GOT3 (cell line): ENCODE results near the gene PRCD.

Source experiments
- DNase-seq: peaks from one replicate; lab custom pipeline; 2025; ENCODE audit warnings: mixed read lengths; lab: John Stamatoyannopoulos, UW

PRCD gene

DNA sequence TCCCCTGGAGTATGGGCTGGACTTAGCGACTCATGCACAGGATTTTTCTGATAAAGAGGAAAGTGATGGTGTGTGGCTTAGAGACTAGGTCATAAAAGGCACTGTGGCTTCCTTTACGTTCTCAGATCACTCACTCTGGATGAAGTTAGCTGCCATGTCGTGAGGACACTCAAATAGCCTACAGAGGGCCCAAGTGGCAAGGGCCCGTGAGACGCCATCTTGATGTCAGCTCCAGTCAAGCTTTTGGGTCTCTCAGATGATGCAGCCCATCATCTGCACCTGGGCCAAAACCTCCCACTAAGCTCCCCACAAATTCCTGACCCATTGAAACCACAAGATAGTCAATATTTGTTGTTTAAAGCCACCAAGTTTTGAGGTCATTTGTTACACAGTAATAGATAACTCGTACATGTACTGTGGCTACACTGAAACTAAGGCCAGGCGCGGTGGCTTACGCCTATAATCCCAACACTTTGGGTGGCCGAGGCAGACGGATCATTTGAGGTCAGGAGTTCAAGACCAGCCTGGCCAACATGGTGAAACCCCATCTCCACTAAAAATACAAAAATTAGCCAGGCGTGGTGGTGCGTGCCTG lies 31.1 kb downstream of the PRCD start:
- no peak for DNase-seq

DNA sequence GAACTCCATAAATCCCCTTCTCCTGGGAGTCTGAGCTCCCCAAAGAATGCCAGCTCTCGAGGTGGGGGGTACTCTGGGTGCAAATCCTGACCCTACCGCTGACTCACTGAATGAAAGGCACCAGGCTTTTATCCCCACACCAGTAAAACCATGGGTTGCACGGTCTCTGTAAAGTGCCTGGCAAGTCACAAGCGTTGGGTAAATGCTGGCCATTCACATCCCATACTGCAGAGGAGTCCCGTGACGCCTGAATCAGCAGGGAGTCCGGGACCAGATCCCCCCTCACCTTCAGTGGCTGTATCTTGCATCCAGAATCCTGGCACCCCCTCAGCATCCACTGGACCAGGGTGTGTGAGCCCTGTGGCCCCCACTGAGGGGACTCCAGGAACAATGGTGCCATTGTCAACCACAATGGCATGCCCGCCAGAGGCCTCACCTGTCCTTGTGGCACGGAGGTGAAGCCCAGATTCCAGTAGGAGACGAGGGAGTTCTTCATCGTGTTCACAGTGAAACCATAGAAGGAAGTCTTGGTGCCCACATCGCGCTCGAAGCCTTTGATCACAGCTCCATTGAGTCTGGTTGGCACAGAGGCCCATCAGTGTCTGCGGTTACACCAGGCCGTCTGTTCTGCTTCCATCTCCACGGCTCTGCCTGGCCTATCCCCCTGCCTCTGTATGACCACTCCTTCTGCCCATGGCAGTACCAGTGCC lies 32.5 kb downstream of the PRCD start:
- no peak for DNase-seq

GRCh38 chr17:76573096-76573495 lies 33.3 kb downstream of the PRCD start:
- DNase-seq = no peak

DNA sequence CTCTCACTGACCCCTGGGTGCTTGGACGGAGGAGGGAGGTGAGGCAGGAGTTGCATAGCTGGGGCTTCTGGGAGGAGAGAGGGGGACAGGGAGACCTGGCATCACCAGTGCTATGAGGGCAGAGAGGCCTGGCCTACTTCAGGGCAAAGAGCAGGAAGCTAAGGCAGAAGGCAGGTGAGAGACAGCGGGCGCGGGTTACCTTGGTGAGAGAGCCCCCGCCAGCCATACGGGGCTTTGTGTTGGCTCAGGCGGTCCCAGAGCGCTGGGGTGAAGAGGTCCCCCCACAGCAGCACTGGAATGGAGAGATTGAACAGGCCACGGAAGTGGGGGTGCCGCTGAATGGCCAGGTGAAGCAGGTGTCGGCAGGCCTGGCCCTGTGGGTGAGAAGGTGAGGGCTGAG lies 34.3 kb downstream of the PRCD start:
- DNase-seq = no peak

DNA sequence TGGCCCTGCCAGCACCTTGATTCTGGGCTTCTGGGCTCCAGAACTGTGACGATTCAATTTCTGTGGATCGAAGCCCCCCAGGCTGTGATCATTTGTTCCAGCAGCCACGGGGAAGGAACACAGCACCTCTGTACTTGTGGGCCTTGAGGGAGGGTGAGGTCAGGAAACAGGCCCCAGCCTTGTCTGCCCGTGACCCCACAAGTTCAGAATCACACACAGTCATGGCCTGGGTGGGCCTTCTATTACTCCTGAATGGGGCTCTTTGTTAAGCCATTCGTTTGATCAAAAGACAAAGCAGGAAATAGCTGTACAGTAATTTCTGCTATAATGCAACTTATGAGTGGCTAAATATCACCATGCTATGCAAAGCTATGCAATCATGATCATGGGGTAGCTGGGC lies 35.7 kb downstream of the PRCD start:
- DNase-seq = no peak

DNA sequence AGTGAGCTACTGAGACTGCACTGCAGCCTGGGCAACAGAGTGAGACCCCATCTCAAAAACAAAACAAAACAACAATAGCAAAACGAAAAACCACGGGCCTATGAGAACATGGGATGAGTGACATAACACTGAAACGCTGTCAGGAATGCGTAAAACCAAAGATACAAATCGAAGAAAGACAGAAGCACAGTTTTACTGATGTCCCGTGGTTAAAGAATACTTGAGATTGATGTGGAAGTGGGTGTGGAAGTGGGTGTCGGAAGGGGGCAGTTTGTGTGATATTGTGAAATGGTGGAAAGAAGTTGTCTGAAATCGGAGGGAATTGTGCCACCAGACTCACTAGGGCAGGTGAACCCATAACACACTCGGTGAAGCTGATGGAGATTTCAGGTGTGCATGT lies 36.3 kb downstream of the PRCD start:
- no peak for DNase-seq

DNA sequence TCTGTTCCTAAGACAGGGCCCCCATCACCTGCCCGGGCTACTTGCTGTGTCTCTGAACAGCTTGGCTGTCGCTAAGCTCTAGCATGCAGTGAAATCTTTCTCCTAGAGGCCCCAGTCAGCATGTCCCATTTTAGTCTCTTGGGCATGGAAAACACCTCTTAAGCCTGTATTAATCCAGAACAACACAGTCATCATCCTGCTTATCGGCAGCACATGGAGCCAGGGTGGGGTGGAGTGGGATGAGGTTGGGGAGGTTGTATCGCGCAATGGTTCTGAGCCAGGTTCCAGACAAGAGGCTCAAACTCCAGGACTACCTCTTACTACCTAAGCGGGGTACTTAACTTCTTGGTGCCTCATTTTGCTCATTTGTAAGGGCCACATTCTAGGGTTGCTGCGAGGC lies 38.0 kb downstream of the PRCD start:
- no peak for DNase-seq

GRCh38 chr17:76578376-76578775 lies 38.5 kb downstream of the PRCD start:
- DNase-seq = no peak

GRCh38 chr17:76579281-76579680 lies 39.4 kb downstream of the PRCD start:
- no peak for DNase-seq

GRCh38 chr17:76581515-76581914 lies 41.7 kb downstream of the PRCD start:
- no peak for DNase-seq

- DNase-seq = no peak
Observed at GRCh38 chr17:76582660-76583059, 42.8 kb downstream of the PRCD start.

DNA sequence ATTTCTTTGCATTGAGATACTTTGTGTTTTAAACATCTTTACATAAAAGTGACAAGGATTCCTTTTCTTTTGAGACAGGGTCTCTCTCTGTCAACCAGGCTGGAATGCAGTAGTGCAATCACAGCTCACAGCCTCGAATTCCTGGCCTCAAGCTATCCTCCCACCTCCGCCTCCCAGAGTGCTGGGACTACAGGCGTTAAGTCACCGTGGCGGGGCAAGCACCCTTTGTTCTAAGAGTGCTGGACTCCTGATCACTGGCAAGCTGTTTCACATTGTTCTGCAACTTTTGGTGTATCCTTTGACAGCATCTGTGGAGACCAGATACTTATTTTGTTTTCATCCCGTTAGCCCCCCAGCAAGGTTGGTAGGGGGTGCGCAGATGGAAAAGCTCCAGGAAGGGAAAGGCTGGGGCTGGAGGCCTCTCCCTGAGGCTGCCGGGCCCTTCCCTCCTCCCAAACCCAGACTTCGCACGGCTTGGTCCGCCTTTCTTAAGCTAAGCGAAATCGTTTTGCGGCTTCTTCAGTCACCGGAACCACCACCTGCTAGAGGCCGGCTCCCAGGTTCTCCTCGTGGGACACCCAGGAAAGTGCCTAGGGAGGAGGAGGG lies 44.7 kb downstream of the PRCD start:
- DNase-seq = no peak

- no peak for DNase-seq
Observed at GRCh38 chr17:76585033-76585648, 45.3 kb downstream of the PRCD start.

- DNase-seq = no peak
Observed at GRCh38 chr17:76585649-76586593, 46.1 kb downstream of the PRCD start, which contains the start of gene ST6GALNAC2. TSS of gene ST6GALNAC2 (minus strand) at chr17:76585860. CDS start at chr17:76585808, 52 bp downstream.

- no peak for DNase-seq
Observed at GRCh38 chr17:76586741-76587487, 47.1 kb downstream of the PRCD start.

- DNase-seq = no peak
Observed at GRCh38 chr17:76588182-76588581, 48.3 kb downstream of the PRCD start.

GRCh38 chr17:76593384-76593826 lies 53.6 kb downstream of the PRCD start:
- no peak for DNase-seq

DNA sequence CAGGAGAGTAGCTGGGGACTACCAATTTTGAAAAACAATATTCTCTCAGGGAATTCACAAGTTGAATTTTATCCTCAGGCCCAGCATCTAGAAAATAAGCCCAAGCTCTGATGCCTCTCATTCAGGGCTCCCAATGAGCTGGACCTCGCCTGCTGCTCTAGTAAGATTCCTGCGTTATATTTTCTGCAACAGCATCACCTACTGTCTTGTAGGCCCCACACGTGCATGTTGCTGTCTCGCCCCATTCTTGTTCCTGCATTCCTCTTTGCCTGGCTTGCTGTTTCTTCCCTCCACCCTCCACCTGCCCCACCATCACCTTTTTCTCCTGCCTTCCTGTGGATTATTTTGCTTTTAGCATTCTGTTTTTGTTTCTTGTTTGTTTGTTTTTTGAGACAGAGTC lies 54.1 kb downstream of the PRCD start:
- DNase-seq = no peak

GRCh38 chr17:76594690-76595089 lies 54.8 kb downstream of the PRCD start:
- DNase-seq = no peak
